GM12878 (cell line): ENCODE data around the gene IL1R2. TPM values are rescaled to one million over a fixed set of nuclear protein-coding genes. Genes with fewer than 3 reads are reported as not detected.
A peak's percentile ranks its signal among the peaks of the same experiment; 100 is the strongest.

Source experiments
- CHD1 ChIP-seq: IDR thresholded peaks from 2 replicates; pipeline ENCODE4 v1.6.1; 2012; ENCODE audit warnings: low read depth, low read length, improper control_type of control experiment
- CHD2 ChIP-seq: IDR thresholded peaks from 2 replicates; pipeline ENCODE4 v1.6.1; 2011; ENCODE audit warnings: low read depth, low read length, improper control_type of control experiment, borderline replicate concordance
- NFXL1 ChIP-seq: fragments of 450-650 bp; IDR thresholded peaks from 2 replicates; pipeline ENCODE4 v1.6.1; 2017; ENCODE audit warnings: antibody characterized with exemption, mild to moderate bottlenecking, borderline replicate concordance
- NFYA ChIP-seq: IDR thresholded peaks from 2 replicates; pipeline ENCODE4 v1.6.1; 2011; ENCODE audit warnings: low read depth, mild to moderate bottlenecking, low read length, improper control_type of control experiment, borderline replicate concordance
- NFYB ChIP-seq: IDR thresholded peaks from 2 replicates; pipeline ENCODE4 v1.6.1; 2011; ENCODE audit warnings: low read depth, mild to moderate bottlenecking, low read length, improper control_type of control experiment, moderate library complexity; ENCODE audit not compliant: insufficient read depth
- STAT3 ChIP-seq: IDR thresholded peaks from 2 replicates; pipeline ENCODE4 v1.6.1; 2011; ENCODE audit warnings: low read depth, low read length, improper control_type of control experiment
- TARDBP ChIP-seq: IDR thresholded peaks from 2 replicates; pipeline ENCODE4 v1.6.1; 2016; ENCODE audit warnings: borderline replicate concordance
- ZBED1 ChIP-seq: IDR thresholded peaks from 2 replicates; pipeline ENCODE4 v1.6.1; 2016; ENCODE audit warnings: borderline replicate concordance
- polyA plus RNA-seq, 11 experiments: library from polyadenylated mRNA; depleted of rRNA in 4 of 11; unstranded in 6 of 11; stranded (reverse) in 5 of 11; fragments of >200 nt; fragmentation: Nextera tagmentation in 4 of 11; fragmentation: Illumina TruSeq in 1 of 11; extraction: Ambion mirVana in 4 of 11; extraction: Trizol in 1 of 11; gene quantifications; 1 replicate in 1 of 11; 2 replicates in 10 of 11; pipeline versions ENCODE4 v1.2.1 to v1.2.3, GENCODE V29; 2011 to 2016; ENCODE audit warnings: inconsistent platforms in 2 of 11, missing spikeins in 2 of 11, low read depth in 1 of 11
- total RNA-seq, 4 experiments: library from RNA; depleted of rRNA in 3 of 4; stranded (reverse); fragments of >200 nt in 3 of 4; fragmentation: Illumina TruSeq in 1 of 4; extraction: Trizol in 1 of 4; gene quantifications; 2 replicates each; pipeline versions ENCODE4 v1.2.1 to v1.2.3, GENCODE V29; 2013 to 2021
- TF ChIP-seq, protein P1 (sequence below): fragments of 450-650 bp; IDR thresholded peaks from 2 replicates; pipeline ENCODE4 v1.6.1; 2017; ENCODE audit warnings: mild to moderate bottlenecking, moderate library complexity
- TF ChIP-seq, protein P2 (sequence below): fragments of 150-350 bp; IDR thresholded peaks from 2 replicates; pipeline ENCODE4 v1.6.1; 2016; ENCODE audit warnings: low read depth, low read length
- TF ChIP-seq, protein P3 (sequence below): IDR thresholded peaks from 2 replicates; pipeline ENCODE4 v1.6.1; 2012; ENCODE audit warnings: low read length, inconsistent platforms
- TF ChIP-seq, protein P4 (sequence below): fragments of 450-650 bp; IDR thresholded peaks from 2 replicates; pipeline ENCODE4 v1.6.1; 2018; ENCODE audit warnings: borderline replicate concordance, mild to moderate bottlenecking; ENCODE audit not compliant: partially characterized antibody
- TF ChIP-seq, protein P5 (sequence below): IDR thresholded peaks from 2 replicates; pipeline ENCODE4 v1.6.1; 2012; ENCODE audit warnings: improper control_type of control experiment, low read depth, low read length; ENCODE audit not compliant: insufficient replicate concordance

The IL1R2 gene
- total and polyA plus RNA-seq, 10 of the 15 experiments (the other 5 are each of a cell fraction or from before 2014, with no cell fraction given): 0.44 to 6.4 (median 0.62) TPM

DNA sequence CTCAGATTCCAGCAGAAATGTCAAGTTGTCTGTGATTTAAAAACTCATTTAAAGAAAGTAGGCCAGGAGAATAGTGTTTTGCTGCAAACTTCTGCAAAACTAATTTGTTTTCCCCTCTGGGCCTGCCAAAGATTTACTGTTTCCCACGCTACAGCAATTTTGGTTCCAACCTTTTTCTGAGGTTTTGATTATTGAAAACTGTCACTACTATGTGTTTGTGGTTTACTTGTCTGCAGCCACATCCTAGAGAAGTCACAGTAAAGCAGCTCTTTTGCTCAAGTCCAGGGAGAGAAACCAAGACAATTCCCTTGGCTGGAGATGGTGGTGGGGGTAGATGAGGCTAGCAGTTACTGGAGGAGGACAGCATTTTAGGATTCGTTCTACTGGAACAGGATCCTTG lies 12.8 kb downstream of the IL1R2 start (continued):
- TF ChIP-seq, protein P1, sequence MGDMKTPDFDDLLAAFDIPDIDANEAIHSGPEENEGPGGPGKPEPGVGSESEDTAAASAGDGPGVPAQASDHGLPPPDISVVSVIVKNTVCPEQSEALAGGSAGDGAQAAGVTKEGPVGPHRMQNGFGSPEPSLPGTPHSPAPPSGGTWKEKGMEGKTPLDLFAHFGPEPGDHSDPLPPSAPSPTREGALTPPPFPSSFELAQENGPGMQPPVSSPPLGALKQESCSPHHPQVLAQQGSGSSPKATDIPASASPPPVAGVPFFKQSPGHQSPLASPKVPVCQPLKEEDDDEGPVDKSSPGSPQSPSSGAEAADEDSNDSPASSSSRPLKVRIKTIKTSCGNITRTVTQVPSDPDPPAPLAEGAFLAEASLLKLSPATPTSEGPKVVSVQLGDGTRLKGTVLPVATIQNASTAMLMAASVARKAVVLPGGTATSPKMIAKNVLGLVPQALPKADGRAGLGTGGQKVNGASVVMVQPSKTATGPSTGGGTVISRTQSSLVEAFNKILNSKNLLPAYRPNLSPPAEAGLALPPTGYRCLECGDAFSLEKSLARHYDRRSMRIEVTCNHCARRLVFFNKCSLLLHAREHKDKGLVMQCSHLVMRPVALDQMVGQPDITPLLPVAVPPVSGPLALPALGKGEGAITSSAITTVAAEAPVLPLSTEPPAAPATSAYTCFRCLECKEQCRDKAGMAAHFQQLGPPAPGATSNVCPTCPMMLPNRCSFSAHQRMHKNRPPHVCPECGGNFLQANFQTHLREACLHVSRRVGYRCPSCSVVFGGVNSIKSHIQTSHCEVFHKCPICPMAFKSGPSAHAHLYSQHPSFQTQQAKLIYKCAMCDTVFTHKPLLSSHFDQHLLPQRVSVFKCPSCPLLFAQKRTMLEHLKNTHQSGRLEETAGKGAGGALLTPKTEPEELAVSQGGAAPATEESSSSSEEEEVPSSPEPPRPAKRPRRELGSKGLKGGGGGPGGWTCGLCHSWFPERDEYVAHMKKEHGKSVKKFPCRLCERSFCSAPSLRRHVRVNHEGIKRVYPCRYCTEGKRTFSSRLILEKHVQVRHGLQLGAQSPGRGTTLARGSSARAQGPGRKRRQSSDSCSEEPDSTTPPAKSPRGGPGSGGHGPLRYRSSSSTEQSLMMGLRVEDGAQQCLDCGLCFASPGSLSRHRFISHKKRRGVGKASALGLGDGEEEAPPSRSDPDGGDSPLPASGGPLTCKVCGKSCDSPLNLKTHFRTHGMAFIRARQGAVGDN: peak; percentile 17; the same call in 1 of the 2 replicates
- TF ChIP-seq NFYB (no peak), TARDBP (no peak), CHD2 (0 out of 2 replicates have a peak, but pooled peaks have one; percentile 20), STAT3 (no peak), NFXL1 (no peak), NFYA (no peak), CHD1 (no peak), ZBED1 (no peak)
- TF ChIP-seq, protein P2, sequence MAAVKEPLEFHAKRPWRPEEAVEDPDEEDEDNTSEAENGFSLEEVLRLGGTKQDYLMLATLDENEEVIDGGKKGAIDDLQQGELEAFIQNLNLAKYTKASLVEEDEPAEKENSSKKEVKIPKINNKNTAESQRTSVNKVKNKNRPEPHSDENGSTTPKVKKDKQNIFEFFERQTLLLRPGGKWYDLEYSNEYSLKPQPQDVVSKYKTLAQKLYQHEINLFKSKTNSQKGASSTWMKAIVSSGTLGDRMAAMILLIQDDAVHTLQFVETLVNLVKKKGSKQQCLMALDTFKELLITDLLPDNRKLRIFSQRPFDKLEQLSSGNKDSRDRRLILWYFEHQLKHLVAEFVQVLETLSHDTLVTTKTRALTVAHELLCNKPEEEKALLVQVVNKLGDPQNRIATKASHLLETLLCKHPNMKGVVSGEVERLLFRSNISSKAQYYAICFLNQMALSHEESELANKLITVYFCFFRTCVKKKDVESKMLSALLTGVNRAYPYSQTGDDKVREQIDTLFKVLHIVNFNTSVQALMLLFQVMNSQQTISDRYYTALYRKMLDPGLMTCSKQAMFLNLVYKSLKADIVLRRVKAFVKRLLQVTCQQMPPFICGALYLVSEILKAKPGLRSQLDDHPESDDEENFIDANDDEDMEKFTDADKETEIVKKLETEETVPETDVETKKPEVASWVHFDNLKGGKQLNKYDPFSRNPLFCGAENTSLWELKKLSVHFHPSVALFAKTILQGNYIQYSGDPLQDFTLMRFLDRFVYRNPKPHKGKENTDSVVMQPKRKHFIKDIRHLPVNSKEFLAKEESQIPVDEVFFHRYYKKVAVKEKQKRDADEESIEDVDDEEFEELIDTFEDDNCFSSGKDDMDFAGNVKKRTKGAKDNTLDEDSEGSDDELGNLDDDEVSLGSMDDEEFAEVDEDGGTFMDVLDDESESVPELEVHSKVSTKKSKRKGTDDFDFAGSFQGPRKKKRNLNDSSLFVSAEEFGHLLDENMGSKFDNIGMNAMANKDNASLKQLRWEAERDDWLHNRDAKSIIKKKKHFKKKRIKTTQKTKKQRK: no peak
- TF ChIP-seq, protein P3, sequence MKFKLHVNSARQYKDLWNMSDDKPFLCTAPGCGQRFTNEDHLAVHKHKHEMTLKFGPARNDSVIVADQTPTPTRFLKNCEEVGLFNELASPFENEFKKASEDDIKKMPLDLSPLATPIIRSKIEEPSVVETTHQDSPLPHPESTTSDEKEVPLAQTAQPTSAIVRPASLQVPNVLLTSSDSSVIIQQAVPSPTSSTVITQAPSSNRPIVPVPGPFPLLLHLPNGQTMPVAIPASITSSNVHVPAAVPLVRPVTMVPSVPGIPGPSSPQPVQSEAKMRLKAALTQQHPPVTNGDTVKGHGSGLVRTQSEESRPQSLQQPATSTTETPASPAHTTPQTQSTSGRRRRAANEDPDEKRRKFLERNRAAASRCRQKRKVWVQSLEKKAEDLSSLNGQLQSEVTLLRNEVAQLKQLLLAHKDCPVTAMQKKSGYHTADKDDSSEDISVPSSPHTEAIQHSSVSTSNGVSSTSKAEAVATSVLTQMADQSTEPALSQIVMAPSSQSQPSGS: 0 out of 2 replicates have a peak, but pooled peaks have one; percentile 23
- TF ChIP-seq, protein P4, sequence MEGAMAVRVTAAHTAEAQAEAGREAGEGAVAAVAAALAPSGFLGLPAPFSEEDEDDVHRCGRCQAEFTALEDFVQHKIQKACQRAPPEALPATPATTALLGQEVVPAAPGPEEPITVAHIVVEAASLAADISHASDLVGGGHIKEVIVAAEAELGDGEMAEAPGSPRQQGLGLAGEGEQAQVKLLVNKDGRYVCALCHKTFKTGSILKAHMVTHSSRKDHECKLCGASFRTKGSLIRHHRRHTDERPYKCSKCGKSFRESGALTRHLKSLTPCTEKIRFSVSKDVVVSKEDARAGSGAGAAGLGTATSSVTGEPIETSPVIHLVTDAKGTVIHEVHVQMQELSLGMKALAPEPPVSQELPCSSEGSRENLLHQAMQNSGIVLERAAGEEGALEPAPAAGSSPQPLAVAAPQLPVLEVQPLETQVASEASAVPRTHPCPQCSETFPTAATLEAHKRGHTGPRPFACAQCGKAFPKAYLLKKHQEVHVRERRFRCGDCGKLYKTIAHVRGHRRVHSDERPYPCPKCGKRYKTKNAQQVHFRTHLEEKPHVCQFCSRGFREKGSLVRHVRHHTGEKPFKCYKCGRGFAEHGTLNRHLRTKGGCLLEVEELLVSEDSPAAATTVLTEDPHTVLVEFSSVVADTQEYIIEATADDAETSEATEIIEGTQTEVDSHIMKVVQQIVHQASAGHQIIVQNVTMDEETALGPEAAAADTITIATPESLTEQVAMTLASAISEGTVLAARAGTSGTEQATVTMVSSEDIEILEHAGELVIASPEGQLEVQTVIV: no peak
- TF ChIP-seq, protein P5, sequence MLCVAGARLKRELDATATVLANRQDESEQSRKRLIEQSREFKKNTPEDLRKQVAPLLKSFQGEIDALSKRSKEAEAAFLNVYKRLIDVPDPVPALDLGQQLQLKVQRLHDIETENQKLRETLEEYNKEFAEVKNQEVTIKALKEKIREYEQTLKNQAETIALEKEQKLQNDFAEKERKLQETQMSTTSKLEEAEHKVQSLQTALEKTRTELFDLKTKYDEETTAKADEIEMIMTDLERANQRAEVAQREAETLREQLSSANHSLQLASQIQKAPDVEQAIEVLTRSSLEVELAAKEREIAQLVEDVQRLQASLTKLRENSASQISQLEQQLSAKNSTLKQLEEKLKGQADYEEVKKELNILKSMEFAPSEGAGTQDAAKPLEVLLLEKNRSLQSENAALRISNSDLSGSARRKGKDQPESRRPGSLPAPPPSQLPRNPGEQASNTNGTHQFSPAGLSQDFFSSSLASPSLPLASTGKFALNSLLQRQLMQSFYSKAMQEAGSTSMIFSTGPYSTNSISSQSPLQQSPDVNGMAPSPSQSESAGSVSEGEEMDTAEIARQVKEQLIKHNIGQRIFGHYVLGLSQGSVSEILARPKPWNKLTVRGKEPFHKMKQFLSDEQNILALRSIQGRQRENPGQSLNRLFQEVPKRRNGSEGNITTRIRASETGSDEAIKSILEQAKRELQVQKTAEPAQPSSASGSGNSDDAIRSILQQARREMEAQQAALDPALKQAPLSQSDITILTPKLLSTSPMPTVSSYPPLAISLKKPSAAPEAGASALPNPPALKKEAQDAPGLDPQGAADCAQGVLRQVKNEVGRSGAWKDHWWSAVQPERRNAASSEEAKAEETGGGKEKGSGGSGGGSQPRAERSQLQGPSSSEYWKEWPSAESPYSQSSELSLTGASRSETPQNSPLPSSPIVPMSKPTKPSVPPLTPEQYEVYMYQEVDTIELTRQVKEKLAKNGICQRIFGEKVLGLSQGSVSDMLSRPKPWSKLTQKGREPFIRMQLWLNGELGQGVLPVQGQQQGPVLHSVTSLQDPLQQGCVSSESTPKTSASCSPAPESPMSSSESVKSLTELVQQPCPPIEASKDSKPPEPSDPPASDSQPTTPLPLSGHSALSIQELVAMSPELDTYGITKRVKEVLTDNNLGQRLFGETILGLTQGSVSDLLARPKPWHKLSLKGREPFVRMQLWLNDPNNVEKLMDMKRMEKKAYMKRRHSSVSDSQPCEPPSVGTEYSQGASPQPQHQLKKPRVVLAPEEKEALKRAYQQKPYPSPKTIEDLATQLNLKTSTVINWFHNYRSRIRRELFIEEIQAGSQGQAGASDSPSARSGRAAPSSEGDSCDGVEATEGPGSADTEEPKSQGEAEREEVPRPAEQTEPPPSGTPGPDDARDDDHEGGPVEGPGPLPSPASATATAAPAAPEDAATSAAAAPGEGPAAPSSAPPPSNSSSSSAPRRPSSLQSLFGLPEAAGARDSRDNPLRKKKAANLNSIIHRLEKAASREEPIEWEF: peak; percentile 78
